Measurements from ENCODE around the gene ZBTB46. TPM values are rescaled to one million over a fixed set of nuclear protein-coding genes. Genes with fewer than 3 reads are reported as not detected.
A peak's percentile ranks its signal among the peaks of the same experiment; 100 is the strongest.

ZBTB46 gene
- total RNA-seq, 1 donor from 2014 or later = 23.7 TPM

GRCh38 chr20:63755933-63756647 lies 75.0 kb downstream of the ZBTB46 start:
- H3K4me3 Mint-ChIP-seq = no peak overlapping the region
- H3K9me3 Mint-ChIP-seq = peaks cover 3% of the 10 kb centered on the region
- H3K27me3 Mint-ChIP-seq (ENCODE audit: low read depth) = no peaks in the 10 kb centered on the region
- no peak overlapping the region for H3K27ac Mint-ChIP-seq (ENCODE audit: unreplicated experiment)
- TF ChIP-seq CTCF (conservative IDR thresholded peaks at IDR 0.05) = no peak
- H3K4me1 Mint-ChIP-seq = peaks cover 14% of the 10 kb centered on the region
- no peak for DNase-seq (ENCODE audit: low read depth, low spot score)
- peaks cover 2% of the 10 kb centered on the region for H3K36me3 Mint-ChIP-seq (ENCODE audit: low read depth)

GRCh38 chr20:63754008-63754407 lies 77.1 kb downstream of the ZBTB46 start:
- H3K9me3 Mint-ChIP-seq = peaks cover 3% of the 10 kb centered on the region
- TF ChIP-seq CTCF (conservative IDR thresholded peaks at IDR 0.05) = no peak
- H3K27me3 Mint-ChIP-seq (ENCODE audit: low read depth) = no peaks in the 10 kb centered on the region
- H3K4me1 Mint-ChIP-seq = peaks cover 16% of the 10 kb centered on the region
- no peak for DNase-seq (ENCODE audit: low read depth, low spot score)
- H3K4me3 Mint-ChIP-seq = peak overlapping the region; percentile 27
- peaks cover under 1% of the 10 kb centered on the region for H3K36me3 Mint-ChIP-seq (ENCODE audit: low read depth)
- no peak overlapping the region for H3K27ac Mint-ChIP-seq (ENCODE audit: unreplicated experiment)

- Mint-ChIP-seq H3K4me3 (peak overlapping the region; percentile 27), H3K27me3 (ENCODE audit: low read depth) (no peaks in the 10 kb centered on the region), H3K36me3 (ENCODE audit: low read depth) (peaks cover 3% of the 10 kb centered on the region), H3K27ac (ENCODE audit: unreplicated experiment) (no peak overlapping the region), H3K9me3 (peaks cover 2% of the 10 kb centered on the region), H3K4me1 (peaks cover 16% of the 10 kb centered on the region)
- TF ChIP-seq CTCF (conservative IDR thresholded peaks at IDR 0.05) = no peak
- DNase-seq (ENCODE audit: low read depth, low spot score) = no peak
These were observed 77.7 kb downstream of the ZBTB46 start for GRCh38 chr20:63753381-63753780.

- Mint-ChIP-seq H3K27me3 (ENCODE audit: low read depth) (no peaks in the 10 kb centered on the region), H3K9me3 (no peaks in the 10 kb centered on the region), H3K4me1 (peaks cover 16% of the 10 kb centered on the region), H3K4me3 (no peak overlapping the region), H3K36me3 (ENCODE audit: low read depth) (peaks cover 3% of the 10 kb centered on the region), H3K27ac (ENCODE audit: unreplicated experiment) (no peak overlapping the region)
- TF ChIP-seq CTCF (conservative IDR thresholded peaks at IDR 0.05) = no peak
- DNase-seq (ENCODE audit: low read depth, low spot score) = no peak
These were observed 78.5 kb downstream of the ZBTB46 start for GRCh38 chr20:63752411-63753101.

- Mint-ChIP-seq H3K4me1 (peaks cover 16% of the 10 kb centered on the region), H3K9me3 (no peaks in the 10 kb centered on the region), H3K27ac (ENCODE audit: unreplicated experiment) (no peak overlapping the region), H3K36me3 (ENCODE audit: low read depth) (peaks cover 3% of the 10 kb centered on the region), H3K27me3 (ENCODE audit: low read depth) (no peaks in the 10 kb centered on the region), H3K4me3 (no peak overlapping the region)
- TF ChIP-seq CTCF (conservative IDR thresholded peaks at IDR 0.05) = no peak
- no peak for DNase-seq (ENCODE audit: low read depth, low spot score)
These were observed 79.4 kb downstream of the ZBTB46 start for GRCh38 chr20:63751471-63752271.

Measured in neural crest cell (in vitro differentiated cells).